NT2/D1 (cell line): Measurements from ENCODE around the gene AFTPH.

Experiments
- SUZ12 ChIP-seq: IDR thresholded peaks from 2 replicates; pipeline ENCODE4 v1.6.1; 2011; ENCODE audit not compliant: insufficient read length, insufficient read depth; ENCODE audit errors: extremely low read depth
- ZNF274 ChIP-seq: IDR thresholded peaks from 2 replicates; pipeline ENCODE4 v1.6.1; 2011; ENCODE audit warnings: mild to moderate bottlenecking, low read depth, low read length

DNA sequence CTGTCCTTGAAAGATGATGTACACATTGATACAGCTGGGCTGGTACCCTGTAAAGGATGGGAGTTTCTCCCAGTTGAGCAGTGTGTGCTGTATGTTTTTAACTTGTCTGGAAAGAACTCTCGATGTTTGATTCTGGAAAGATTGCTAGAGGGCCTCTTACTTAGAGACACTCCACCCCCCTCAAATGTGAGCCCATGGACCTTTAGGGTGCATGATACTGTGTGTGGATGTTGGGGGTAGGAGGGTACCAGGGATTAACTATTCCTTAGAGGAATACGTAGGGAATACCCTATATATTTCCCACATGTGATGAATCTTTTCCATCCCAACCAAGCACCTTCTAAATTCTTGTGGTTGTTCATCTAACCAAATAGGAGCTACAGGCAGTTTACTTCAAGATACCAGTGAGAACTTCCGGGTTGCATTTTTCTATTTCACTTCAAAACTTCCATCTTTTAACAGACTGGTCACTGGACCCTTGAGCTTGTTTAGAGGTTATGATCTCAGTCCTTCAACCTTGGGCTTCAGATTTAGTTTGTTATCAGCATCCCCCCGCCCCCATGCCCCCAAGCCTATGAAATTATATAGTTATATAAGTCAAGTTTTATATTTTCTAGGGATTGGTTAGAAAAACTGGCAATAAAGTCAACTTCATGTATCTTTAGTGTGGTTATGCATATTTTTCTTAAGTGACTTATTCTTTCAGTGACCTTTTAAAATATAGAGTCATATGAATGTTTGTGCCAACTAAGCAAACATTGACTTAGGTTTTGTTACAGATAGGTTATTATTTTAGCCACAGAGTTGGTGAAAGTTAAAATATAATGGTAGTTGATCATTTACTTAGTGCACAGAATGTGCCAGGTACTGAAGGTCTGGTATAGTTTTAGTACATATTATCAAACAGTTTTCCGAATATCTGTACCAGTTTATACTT lies 18.2 kb downstream of the AFTPH start:
- TF ChIP-seq ZNF274 (no peak), SUZ12 (no peak)
